RWPE1 (cell line): ENCODE results near the gene POFUT1.

Experiments
- CTCF ChIA-PET: fragments of 350-600 bp; sonication (Branson Sonifier 250); formaldehyde crosslinking; extraction: SDS; loops from one replicate; lab custom pipeline; 2021; lab: Yijun Ruan, JAX
- POLR2A ChIA-PET: fragments of 400-600 bp; formaldehyde crosslinking; extraction: SDS; loops from one replicate; lab custom pipeline; 2020; ENCODE audit warnings: antibody characterized with exemption; ENCODE audit not compliant: low non-redundant PET; lab: Yijun Ruan, JAX
- DNase-seq: peaks from one replicate; pipeline ENCODE4 v3.0.0; 2012; ENCODE audit warnings: low spot score
- H3K27ac ChIP-seq: fragments of 450-650 bp; 2 replicates; pipeline ENCODE4 v1.5.1; 2017
- TF ChIP-seq, protein P1 (sequence below): fragments of 450-650 bp; conservative IDR thresholded peaks from 2 replicates; pipeline ENCODE4 v1.5.1; 2017; ENCODE audit warnings: low read depth, mild to moderate bottlenecking

POFUT1 gene

DNA sequence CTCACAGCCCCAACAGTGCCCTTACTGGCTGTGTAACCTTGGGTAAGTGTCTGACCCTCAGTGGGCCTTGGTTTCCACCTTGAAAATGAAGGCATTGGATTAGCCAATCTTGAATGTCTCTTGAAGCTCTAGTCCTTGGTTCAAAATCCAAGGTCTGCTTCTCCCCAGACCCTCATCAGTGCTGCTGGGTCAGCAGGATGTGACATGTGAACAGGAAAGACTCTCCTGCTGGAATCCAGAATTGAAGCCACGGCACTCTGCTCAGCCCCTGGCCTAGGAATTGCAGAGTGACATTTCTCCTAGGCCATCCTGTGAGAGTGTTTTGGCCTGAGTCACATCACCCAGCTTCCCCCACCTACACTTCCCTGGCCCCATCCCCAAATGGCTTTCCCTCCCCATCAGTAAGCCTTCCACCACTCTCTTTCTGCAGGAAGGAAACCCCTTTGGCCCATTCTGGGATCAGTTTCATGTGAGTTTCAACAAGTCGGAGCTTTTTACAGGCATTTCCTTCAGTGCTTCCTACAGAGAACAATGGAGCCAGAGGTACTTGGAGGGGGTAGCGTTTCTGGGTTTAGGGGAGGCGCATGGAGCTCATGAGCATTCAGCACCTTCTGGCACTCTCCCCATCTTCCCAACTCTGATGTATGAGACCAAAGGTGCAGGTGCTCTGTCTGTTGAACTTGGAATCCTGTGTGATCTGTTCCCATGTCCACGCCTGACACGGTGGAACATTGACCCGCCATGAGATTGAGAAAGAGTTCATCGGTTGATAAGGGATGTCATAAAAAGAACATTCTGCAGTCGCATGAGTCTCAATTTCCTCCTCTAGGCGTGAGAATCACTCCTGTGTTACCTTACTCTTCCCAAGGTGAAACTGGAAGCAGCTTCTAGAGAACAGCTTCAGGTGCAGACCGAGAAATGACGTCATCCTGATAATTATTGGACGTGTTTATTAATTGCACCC lies 8.8 kb downstream of the POFUT1 start:
- DNase-seq: no peak
- POLR2A ChIA-PET: no interaction called here
- CTCF ChIA-PET: interaction anchor here (0.6 kb wide), 1 partner anchor 9 kb away, joined by 3 read pairs; no protein-coding TSS in a partner anchor
- H3K27ac ChIP-seq: no peak overlapping the region
- TF ChIP-seq, protein P1, sequence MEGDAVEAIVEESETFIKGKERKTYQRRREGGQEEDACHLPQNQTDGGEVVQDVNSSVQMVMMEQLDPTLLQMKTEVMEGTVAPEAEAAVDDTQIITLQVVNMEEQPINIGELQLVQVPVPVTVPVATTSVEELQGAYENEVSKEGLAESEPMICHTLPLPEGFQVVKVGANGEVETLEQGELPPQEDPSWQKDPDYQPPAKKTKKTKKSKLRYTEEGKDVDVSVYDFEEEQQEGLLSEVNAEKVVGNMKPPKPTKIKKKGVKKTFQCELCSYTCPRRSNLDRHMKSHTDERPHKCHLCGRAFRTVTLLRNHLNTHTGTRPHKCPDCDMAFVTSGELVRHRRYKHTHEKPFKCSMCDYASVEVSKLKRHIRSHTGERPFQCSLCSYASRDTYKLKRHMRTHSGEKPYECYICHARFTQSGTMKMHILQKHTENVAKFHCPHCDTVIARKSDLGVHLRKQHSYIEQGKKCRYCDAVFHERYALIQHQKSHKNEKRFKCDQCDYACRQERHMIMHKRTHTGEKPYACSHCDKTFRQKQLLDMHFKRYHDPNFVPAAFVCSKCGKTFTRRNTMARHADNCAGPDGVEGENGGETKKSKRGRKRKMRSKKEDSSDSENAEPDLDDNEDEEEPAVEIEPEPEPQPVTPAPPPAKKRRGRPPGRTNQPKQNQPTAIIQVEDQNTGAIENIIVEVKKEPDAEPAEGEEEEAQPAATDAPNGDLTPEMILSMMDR: no peak

DNA sequence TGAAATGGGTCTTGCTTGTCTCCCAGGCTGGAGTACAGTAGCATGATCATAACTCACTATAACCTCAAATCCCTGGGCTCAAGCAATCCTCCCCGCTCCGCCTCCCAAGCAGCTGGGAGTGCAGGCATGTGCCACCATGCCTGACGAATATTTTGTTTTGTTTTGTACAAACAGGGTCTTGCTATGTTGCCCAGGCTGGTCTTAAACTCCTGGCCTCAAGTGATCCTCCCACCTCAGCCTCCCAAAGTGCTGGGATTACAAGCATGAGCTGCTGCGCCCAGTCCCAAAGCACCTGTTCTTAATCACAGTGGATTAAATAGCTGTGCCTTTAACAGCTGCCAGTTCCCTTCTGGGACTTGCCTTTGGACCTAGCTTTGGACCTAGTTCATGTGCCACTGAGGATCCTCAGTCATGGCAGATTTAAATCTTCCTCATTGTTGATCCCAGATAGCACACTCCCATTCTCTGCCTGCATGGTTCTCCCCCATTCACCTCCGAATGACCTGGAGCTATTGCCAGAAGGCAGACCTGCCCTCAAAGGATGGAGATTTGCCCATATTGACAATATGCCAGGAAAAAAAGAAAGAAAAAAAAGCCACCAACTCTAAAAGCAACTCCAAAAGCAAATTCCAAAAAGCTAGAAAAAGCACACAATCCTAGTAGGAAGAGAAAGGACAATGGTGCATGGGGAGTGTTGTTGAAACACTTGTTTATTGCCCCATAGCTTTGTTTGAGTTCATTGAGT lies 10.6 kb downstream of the POFUT1 start:
- DNase-seq: no peak
- ChIA-PET CTCF (interaction anchor here (0.6 to 1.1 kb wide), 2 partner anchors 10 to 433 kb away, joined by 3 read pairs; no protein-coding TSS in a partner anchor), POLR2A (interaction anchor here (1.5 kb wide), 1 partner anchor 16 kb away, joined by 3 read pairs; no protein-coding TSS in a partner anchor)
- H3K27ac ChIP-seq: no peak overlapping the region
- TF ChIP-seq, protein P1: no peak

DNA sequence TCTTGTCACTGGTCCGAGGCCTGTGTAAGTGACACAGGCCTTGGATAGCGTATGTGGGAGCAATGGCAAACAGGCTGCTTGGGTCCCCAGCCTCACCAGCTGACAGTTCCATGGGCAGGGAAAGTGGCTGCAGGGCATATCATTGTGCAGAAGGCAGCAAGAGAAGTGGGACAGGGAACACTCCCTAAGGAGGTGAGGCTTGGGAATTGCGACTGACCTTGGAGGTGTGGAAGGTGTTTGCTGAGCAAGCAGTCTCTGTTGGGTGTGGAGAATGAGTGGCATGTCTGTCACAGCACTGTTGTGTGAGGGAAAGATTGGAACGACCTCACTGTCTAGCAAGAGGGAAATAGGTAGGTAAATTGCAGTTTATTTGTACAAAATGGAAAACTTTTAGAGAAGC lies 16.8 kb downstream of the POFUT1 start:
- ChIA-PET POLR2A (interaction anchor here (0.7 kb wide), 1 partner anchor 251 kb away, joined by 3 read pairs; no protein-coding TSS in a partner anchor), CTCF (interaction anchor here (0.9 kb wide), 1 partner anchor 14 kb away, joined by 3 read pairs; no protein-coding TSS in a partner anchor)

DNA sequence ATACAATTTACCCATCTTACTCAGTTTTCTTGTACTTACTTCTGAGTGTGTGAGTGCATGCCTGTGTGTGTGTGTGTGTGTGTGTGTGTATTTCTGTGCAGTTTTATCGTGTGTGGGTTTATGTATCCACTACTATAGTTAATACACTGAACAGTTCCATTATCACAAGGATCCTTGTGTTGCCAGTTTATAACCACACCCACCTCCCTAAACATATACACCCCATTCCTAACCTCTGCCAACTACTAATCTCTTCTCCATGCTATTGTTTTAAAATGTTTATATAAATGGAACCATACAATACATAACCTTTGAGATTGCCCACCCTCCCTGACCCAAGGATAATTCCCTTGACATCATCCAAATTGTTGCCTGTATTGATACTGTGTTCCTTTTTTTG lies 18.7 kb downstream of the POFUT1 start:
- no peak for DNase-seq
- CTCF ChIA-PET: no interaction called here
- H3K27ac ChIP-seq: no peak overlapping the region
- TF ChIP-seq, protein P1: no peak
- POLR2A ChIA-PET: no interaction called here

More for the DNA sequence above, 16.8 kb downstream of the POFUT1 start:
- no peak overlapping the region for H3K27ac ChIP-seq
- TF ChIP-seq, protein P1: no peak
- no peak for DNase-seq

DNA sequence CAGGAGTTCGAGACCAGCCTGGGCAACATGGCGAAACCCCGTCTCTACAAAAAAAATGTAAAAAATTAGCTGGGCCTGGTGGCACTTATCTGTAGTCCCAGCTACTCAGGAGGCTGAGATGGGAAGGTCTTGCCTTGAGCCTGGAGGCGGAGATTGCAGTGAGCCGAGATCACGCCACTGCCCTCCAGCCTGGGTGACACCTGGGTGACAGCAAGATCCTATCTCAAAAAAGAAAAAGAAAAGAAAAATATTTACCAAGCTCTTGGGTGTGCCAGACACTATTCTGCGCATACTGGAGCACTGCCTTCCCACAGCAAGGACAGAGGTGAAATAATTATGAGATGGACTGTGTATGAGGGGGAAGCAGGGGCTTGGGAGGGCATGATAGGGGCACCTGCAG lies 19.6 kb downstream of the POFUT1 start:
- no peak overlapping the region for H3K27ac ChIP-seq
- TF ChIP-seq, protein P1: no peak
- ChIA-PET POLR2A (no interaction called here), CTCF (interaction anchor here (0.6 kb wide), 2 partner anchors 52 to 1216 kb away, joined by 3 read pairs; no protein-coding TSS in a partner anchor)
- DNase-seq: no peak
